ENCODE data around the gene DCAF7.

The DCAF7 gene

GRCh38 chr17:63639125-63639524 lies 88.8 kb downstream of the DCAF7 start:
- Histone ChIP-seq H3K9me3 (ENCODE audit: control insufficient read depth in 1 of 2, low read length in 2 of 2) (no peaks in the 10 kb centered on the region), H3K36me3 (ENCODE audit: control insufficient read depth in 1 of 2, insufficient read depth in 2 of 2, low read length in 2 of 2) (peaks cover 12 to 19% of the 10 kb centered on the region in 2 donors), H3K27ac (ENCODE audit: low read length) (no peak overlapping the region), H3K4me3 (ENCODE audit: low read depth in 1 of 2, low read length in 2 of 2) (no peak overlapping the region), H3K4me1 (ENCODE audit: control insufficient read depth in 1 of 2, insufficient read depth in 2 of 2, low read length in 2 of 2) (peaks cover 7 to 28% of the 10 kb centered on the region in 2 donors), H3K27me3 (ENCODE audit: low read depth, low read length) (no peaks in the 10 kb centered on the region)

- Histone ChIP-seq H3K4me1 (ENCODE audit: control insufficient read depth in 1 of 2, insufficient read depth in 2 of 2, low read length in 2 of 2) (peaks cover 0 to 21% of the 10 kb centered on the region in 2 donors), H3K27me3 (ENCODE audit: low read depth, low read length) (no peaks in the 10 kb centered on the region), H3K4me3 (ENCODE audit: low read depth in 1 of 2, low read length in 2 of 2) (no peak overlapping the region), H3K9me3 (ENCODE audit: control insufficient read depth in 1 of 2, low read length in 2 of 2) (no peaks in the 10 kb centered on the region), H3K36me3 (ENCODE audit: control insufficient read depth in 1 of 2, insufficient read depth in 2 of 2, low read length in 2 of 2) (peaks cover 12 to 19% of the 10 kb centered on the region in 2 donors), H3K27ac (ENCODE audit: low read length) (no peak overlapping the region)
Observed at GRCh38 chr17:63640038-63640437, 89.8 kb downstream of the DCAF7 start.

GRCh38 chr17:63641692-63642448 lies 91.6 kb downstream of the DCAF7 start:
- H3K27ac ChIP-seq (ENCODE audit: low read length): no peak overlapping the region
- no peaks in the 10 kb centered on the region for H3K9me3 ChIP-seq (ENCODE audit: control insufficient read depth in 1 of 2, low read length in 2 of 2)
- no peak overlapping the region for H3K4me3 ChIP-seq (ENCODE audit: low read depth in 1 of 2, low read length in 2 of 2)
- peaks cover 7 to 16% of the 10 kb centered on the region in 2 donors for H3K36me3 ChIP-seq (ENCODE audit: control insufficient read depth in 1 of 2, insufficient read depth in 2 of 2, low read length in 2 of 2)
- H3K27me3 ChIP-seq (ENCODE audit: low read depth, low read length): no peaks in the 10 kb centered on the region
- H3K4me1 ChIP-seq (ENCODE audit: control insufficient read depth in 1 of 2, insufficient read depth in 2 of 2, low read length in 2 of 2): peaks cover 0 to 10% of the 10 kb centered on the region in 2 donors

All from muscle layer of duodenum (tissue), 2 donors.